Loucy (cell line): Measurements from ENCODE around the gene WIPI1.

Experiments
- EZH2phosphoT487 ChIP-seq: fragments of 200-600 bp; IDR thresholded peaks from 2 replicates; pipeline ENCODE4 v1.6.1; 2018; ENCODE audit warnings: antibody characterized with exemption, mild to moderate bottlenecking, moderate library complexity, borderline replicate concordance
- TF ChIP-seq, protein P1 (sequence below): fragments of 200-600 bp; sonication (generic); conservative IDR thresholded peaks from 2 replicates; pipeline ENCODE4 v1.5.1; 2014; ENCODE audit warnings: mild to moderate bottlenecking, antibody characterized with exemption, low read length

GRCh38 chr17:68495081-68495480, 37.8 kb upstream of the WIPI1 start:
- TF ChIP-seq, protein P1, sequence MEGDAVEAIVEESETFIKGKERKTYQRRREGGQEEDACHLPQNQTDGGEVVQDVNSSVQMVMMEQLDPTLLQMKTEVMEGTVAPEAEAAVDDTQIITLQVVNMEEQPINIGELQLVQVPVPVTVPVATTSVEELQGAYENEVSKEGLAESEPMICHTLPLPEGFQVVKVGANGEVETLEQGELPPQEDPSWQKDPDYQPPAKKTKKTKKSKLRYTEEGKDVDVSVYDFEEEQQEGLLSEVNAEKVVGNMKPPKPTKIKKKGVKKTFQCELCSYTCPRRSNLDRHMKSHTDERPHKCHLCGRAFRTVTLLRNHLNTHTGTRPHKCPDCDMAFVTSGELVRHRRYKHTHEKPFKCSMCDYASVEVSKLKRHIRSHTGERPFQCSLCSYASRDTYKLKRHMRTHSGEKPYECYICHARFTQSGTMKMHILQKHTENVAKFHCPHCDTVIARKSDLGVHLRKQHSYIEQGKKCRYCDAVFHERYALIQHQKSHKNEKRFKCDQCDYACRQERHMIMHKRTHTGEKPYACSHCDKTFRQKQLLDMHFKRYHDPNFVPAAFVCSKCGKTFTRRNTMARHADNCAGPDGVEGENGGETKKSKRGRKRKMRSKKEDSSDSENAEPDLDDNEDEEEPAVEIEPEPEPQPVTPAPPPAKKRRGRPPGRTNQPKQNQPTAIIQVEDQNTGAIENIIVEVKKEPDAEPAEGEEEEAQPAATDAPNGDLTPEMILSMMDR, result no peak
- TF ChIP-seq EZH2phosphoT487, result no peak
